ENCODE results near the gene CXXC1. TPM values are rescaled to one million over a fixed set of nuclear protein-coding genes. Genes with fewer than 3 reads are reported as not detected.
"Not testable (repeated sequence)": the region's sequence is repeated elsewhere in the genome, so short reads cannot be mapped to it uniquely, and the experiment has no call there.

CXXC1 gene
- total RNA-seq, 2 donors from 2014 or later: 93.1 to 102 TPM

DNA sequence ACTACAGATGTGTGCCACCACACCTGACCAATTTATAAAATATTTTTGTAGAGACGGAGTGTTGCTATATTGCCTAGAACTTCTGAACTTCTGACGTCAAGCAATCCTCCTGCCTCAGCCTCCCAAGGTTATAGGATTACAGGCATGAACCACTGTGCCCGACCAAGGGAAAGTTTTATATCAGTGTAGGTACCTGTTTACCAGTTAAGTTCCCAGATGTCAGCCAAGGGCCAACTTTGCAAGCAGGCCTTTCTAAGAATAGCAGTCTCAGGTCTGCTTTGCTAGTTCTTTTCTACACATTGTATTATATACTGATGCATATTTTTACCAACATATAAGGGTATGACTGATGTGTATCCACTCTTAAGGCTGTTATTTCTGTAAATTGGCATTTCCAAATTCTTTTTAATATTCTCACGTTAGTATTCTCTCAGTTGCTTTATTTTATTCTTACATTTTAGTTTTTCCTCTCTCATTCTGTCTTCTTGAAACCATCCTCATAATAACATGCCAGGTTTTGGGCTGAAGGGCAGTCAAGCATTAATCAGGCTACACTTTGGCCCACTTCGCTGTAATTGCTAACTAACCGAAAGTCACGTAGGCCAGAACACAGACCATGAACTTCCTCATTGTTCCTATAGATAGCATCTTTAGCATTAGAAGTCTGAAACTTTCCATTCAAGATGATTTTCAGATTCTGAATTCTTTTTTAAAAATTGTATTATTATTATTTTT lies 25.0 kb upstream of the CXXC1 start:
- H3K9me3 Mint-ChIP-seq: peaks cover 3% of the 10 kb centered on the region
- H3K27ac Mint-ChIP-seq: no peak overlapping the region
- H3K4me1 Mint-ChIP-seq: peaks cover 4% of the 10 kb centered on the region
- no peaks in the 10 kb centered on the region for H3K4me1 ChIP-seq (ENCODE audit: control insufficient read depth, insufficient read depth, low read length)
- no peaks in the 10 kb centered on the region for H3K36me3 Mint-ChIP-seq (ENCODE audit: low read depth)
- peaks cover 72% of the 10 kb centered on the region for H3K27me3 Mint-ChIP-seq (ENCODE audit: insufficient read depth)
- peaks cover 5% of the 10 kb centered on the region for H3K27me3 ChIP-seq (ENCODE audit: control insufficient read depth, insufficient read depth, low read length, poor library complexity, severe bottlenecking)
- TF ChIP-seq, protein P1, sequence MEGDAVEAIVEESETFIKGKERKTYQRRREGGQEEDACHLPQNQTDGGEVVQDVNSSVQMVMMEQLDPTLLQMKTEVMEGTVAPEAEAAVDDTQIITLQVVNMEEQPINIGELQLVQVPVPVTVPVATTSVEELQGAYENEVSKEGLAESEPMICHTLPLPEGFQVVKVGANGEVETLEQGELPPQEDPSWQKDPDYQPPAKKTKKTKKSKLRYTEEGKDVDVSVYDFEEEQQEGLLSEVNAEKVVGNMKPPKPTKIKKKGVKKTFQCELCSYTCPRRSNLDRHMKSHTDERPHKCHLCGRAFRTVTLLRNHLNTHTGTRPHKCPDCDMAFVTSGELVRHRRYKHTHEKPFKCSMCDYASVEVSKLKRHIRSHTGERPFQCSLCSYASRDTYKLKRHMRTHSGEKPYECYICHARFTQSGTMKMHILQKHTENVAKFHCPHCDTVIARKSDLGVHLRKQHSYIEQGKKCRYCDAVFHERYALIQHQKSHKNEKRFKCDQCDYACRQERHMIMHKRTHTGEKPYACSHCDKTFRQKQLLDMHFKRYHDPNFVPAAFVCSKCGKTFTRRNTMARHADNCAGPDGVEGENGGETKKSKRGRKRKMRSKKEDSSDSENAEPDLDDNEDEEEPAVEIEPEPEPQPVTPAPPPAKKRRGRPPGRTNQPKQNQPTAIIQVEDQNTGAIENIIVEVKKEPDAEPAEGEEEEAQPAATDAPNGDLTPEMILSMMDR (conservative IDR thresholded peaks at IDR 0.05): no peak
- DNase-seq: no peak
- WGBS, 2 experiments (ENCODE audit: insufficient coverage in 1 of 2, insufficient read length in 1 of 2): 83 to 93% methylated on average over 3 to 7 of the region's 7 CpGs
- H3K36me3 ChIP-seq (ENCODE audit: control insufficient read depth, insufficient read depth, low read length): no peaks in the 10 kb centered on the region
- no peak overlapping the region for H3K9ac ChIP-seq (ENCODE audit: extremely low read depth, low read length, poor library complexity, severe bottlenecking)
- no peak overlapping the region for H3K27ac ChIP-seq (ENCODE audit: low read depth, low read length)
- H3K4me3 Mint-ChIP-seq: no peak overlapping the region
- H3K4me3 ChIP-seq (ENCODE audit: low read length): no peak overlapping the region
- no peaks in the 10 kb centered on the region for H3K9me3 ChIP-seq (ENCODE audit: control insufficient read depth, low read length)

GRCh38 chr18:50311650-50312049 lies 24.2 kb upstream of the CXXC1 start:
- H3K27me3 Mint-ChIP-seq (ENCODE audit: insufficient read depth): peaks cover 73% of the 10 kb centered on the region
- peaks cover 3% of the 10 kb centered on the region for H3K9me3 Mint-ChIP-seq
- TF ChIP-seq, protein P1 (conservative IDR thresholded peaks at IDR 0.05): no peak
- H3K27ac Mint-ChIP-seq: no peak overlapping the region
- H3K9me3 ChIP-seq (ENCODE audit: control insufficient read depth, low read length): no peaks in the 10 kb centered on the region
- no peaks in the 10 kb centered on the region for H3K36me3 ChIP-seq (ENCODE audit: control insufficient read depth, insufficient read depth, low read length)
- no peaks in the 10 kb centered on the region for H3K36me3 Mint-ChIP-seq (ENCODE audit: low read depth)
- DNase-seq: no peak
- H3K4me1 ChIP-seq (ENCODE audit: control insufficient read depth, insufficient read depth, low read length): no peaks in the 10 kb centered on the region
- H3K4me1 Mint-ChIP-seq: peaks cover 9% of the 10 kb centered on the region
- no peak overlapping the region for H3K27ac ChIP-seq (ENCODE audit: low read depth, low read length)
- H3K9ac ChIP-seq (ENCODE audit: extremely low read depth, low read length, poor library complexity, severe bottlenecking): no peak overlapping the region
- H3K4me3 ChIP-seq (ENCODE audit: low read length): no peak overlapping the region
- H3K27me3 ChIP-seq (ENCODE audit: control insufficient read depth, insufficient read depth, low read length, poor library complexity, severe bottlenecking): peaks cover 5% of the 10 kb centered on the region
- WGBS, 2 experiments (ENCODE audit: insufficient coverage in 1 of 2, insufficient read length in 1 of 2): 95% methylated on average over 2 to 3 of the region's 3 CpGs
- H3K4me3 Mint-ChIP-seq: no peak overlapping the region

DNA sequence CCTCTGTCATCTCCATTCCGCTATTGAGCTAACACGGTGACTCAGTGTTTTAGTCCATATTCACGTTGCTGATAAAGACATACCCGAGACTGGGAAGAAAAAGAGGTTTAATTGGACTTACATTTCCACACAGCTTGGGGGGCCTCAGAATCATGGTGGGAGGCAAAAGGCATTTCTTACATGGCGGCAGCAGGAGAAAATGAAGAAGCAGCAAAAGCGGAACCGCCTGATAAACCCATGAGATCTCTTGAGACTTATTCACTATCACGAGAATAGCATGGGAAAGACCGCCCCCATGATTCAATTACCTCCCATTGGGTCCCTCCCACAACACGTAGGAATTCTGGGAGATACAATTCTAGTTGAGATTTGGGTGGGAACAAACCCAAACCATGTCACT lies 22.6 kb upstream of the CXXC1 start:
- no peak overlapping the region for H3K4me3 ChIP-seq (ENCODE audit: low read length)
- H3K9me3 Mint-ChIP-seq: peaks cover 6% of the 10 kb centered on the region
- no peak overlapping the region for H3K27ac ChIP-seq (ENCODE audit: low read depth, low read length)
- peaks cover 4% of the 10 kb centered on the region for H3K9me3 ChIP-seq (ENCODE audit: control insufficient read depth, low read length)
- H3K4me1 Mint-ChIP-seq: peaks cover 9% of the 10 kb centered on the region
- WGBS, 2 experiments (ENCODE audit: insufficient coverage in 1 of 2, insufficient read length in 1 of 2): 93 to 96% methylated on average over 9 to 10 of the region's 10 CpGs
- no peak overlapping the region for H3K27ac Mint-ChIP-seq
- no peak overlapping the region for H3K9ac ChIP-seq (ENCODE audit: extremely low read depth, low read length, poor library complexity, severe bottlenecking)
- TF ChIP-seq, protein P1 (conservative IDR thresholded peaks at IDR 0.05): no peak
- DNase-seq: no peak
- H3K36me3 Mint-ChIP-seq (ENCODE audit: low read depth): no peaks in the 10 kb centered on the region
- H3K36me3 ChIP-seq (ENCODE audit: control insufficient read depth, insufficient read depth, low read length): no peaks in the 10 kb centered on the region
- no peak overlapping the region for H3K4me3 Mint-ChIP-seq
- H3K27me3 ChIP-seq (ENCODE audit: control insufficient read depth, insufficient read depth, low read length, poor library complexity, severe bottlenecking): peaks cover 10% of the 10 kb centered on the region
- H3K4me1 ChIP-seq (ENCODE audit: control insufficient read depth, insufficient read depth, low read length): no peaks in the 10 kb centered on the region
- peaks cover 73% of the 10 kb centered on the region for H3K27me3 Mint-ChIP-seq (ENCODE audit: insufficient read depth)

DNA sequence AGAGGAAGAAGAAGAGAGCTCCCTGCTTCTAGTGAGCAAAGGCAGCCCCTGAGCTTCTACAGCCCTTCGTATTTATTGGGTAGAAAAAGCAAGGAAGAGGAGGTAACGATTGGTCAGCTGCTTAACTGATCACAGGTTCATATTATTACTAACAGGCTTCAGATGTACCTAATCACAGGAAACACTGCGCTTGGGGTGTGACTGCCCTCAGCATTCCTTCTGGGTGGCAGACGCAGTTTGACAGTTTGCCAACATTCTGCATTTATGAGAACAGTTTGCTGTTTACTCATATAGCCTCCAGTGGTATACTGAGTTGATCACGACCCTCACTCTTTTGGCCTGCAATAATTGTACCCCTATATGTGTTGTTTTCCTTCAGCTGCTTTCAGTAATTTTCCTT lies 21.4 kb upstream of the CXXC1 start:
- 75 to 92% methylated on average over 3 to 5 of the region's 5 CpGs for WGBS, 2 experiments (ENCODE audit: insufficient coverage in 1 of 2, insufficient read length in 1 of 2)
- H3K9me3 Mint-ChIP-seq: not testable (repeated sequence)
- H3K27me3 Mint-ChIP-seq (ENCODE audit: insufficient read depth): peaks cover 75% of the 10 kb centered on the region

More for the DNA sequence above, 21.4 kb upstream of the CXXC1 start:
- H3K9ac ChIP-seq (ENCODE audit: extremely low read depth, low read length, poor library complexity, severe bottlenecking); H3K4me3 ChIP-seq (ENCODE audit: low read length); H3K4me3 Mint-ChIP-seq; H3K27me3 ChIP-seq (ENCODE audit: control insufficient read depth, insufficient read depth, low read length, poor library complexity, severe bottlenecking); H3K27ac ChIP-seq (ENCODE audit: low read depth, low read length); H3K36me3 ChIP-seq (ENCODE audit: control insufficient read depth, insufficient read depth, low read length); H3K4me1 ChIP-seq (ENCODE audit: control insufficient read depth, insufficient read depth, low read length); H3K27ac Mint-ChIP-seq; H3K36me3 Mint-ChIP-seq (ENCODE audit: low read depth); DNase-seq; H3K9me3 ChIP-seq (ENCODE audit: control insufficient read depth, low read length); H3K4me1 Mint-ChIP-seq: not testable (repeated sequence)

Measured in endodermal cell (in vitro differentiated cells).